Right lobe of liver (tissue), 4 donors: Measurements from ENCODE around the gene CCNL1.

Experiments
- CTCF ChIP-seq, 4 donors: fragments of 200-600 bp in 3 of 4; fragments of 450-650 bp in 1 of 4; IDR thresholded peaks; one replicate each; pipeline versions ENCODE4 v1.5.1 to v1.8.0; 2016 to 2022; ENCODE audit warnings: antibody characterized with exemption in 4 of 4, mild to moderate bottlenecking in 2 of 4
- POLR2A ChIP-seq: fragments of 450-650 bp; IDR thresholded peaks from one replicate; pipeline ENCODE4 v1.6.1; 2017; ENCODE audit warnings: antibody characterized with exemption, mild to moderate bottlenecking
- donor health status: DM: no; HTN: no; CAD: no.
- donor health status: DM: no; HTN: no; CAD: no.
- donor health status: DM: no; HTN: yes; CAD: no.

GRCh38 chr3:157126365-157126764 is 33.6 kb downstream of the CCNL1 start:
- TF ChIP-seq CTCF (IDR thresholded peaks at IDR 0.05) (no peak), POLR2A (no peak)
